GM12874 (cell line): ENCODE results near the gene EPHA4.

Experiments used
- CTCF ChIP-seq: IDR thresholded peaks from 2 replicates; pipeline ENCODE4 v1.5.1; 2011; ENCODE audit warnings: low read depth, mild to moderate bottlenecking, control low read depth, low read length, moderate library complexity; ENCODE audit not compliant: insufficient read depth

The EPHA4 gene

DNA sequence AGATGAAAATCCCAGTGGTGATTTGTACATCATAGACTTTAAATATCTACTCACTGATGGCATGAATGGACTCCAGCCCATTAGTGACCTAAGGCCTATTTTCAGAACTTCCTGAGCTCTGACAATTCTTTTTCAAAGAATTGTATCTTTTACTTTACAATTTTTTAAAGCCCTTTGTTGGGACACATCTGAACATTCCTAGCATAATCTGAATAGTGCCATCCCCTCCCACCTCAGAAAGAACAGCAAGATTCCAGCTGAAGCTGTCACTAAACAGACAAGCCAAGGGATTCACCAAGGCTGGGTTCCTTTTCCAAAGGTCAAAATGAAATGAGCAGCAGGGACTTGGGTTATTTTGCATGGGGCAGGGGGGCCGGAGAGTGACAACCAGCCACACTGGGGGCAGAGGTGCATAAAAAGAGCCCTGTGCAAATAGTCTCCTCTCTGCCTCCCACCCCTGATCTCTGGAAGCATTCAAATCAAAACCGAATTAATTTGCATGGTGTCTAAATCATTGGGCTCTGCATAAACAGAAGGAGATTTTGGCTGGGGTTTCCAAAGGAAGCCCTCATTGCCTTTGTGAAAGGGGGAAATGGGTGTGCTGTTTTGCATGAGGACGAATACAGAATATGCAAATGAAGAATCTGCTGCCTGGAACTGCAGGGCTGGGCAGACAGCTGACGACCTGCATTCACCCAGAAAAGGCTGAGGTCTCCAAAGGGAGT is 17.2 kb downstream of the EPHA4 start:
- TF ChIP-seq CTCF = no peak

- no peak for TF ChIP-seq CTCF
Measured at GRCh38 chr2:221553333-221553732, 18.8 kb downstream of the EPHA4 start.

- no peak for TF ChIP-seq CTCF
Measured at GRCh38 chr2:221552291-221552690, 19.8 kb downstream of the EPHA4 start.

DNA sequence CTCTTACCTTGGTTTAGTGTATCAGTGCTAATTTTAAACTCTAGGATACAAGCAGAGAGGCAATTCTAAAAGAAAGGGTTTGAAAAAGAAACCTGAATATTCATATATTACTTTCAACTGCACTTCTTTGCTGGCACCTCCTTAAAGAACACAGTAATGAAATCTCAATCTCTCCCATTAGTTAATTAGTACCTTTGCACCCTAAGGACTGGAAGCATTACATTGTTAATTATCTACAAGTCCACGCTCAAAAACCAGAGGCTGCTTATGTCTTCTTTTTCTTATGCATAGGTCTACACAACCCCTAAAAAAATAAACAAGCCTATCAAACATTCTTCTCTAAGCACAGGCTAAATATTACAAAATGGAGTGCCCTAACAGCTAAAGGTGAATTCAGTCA is 20.2 kb downstream of the EPHA4 start:
- TF ChIP-seq CTCF = no peak

DNA sequence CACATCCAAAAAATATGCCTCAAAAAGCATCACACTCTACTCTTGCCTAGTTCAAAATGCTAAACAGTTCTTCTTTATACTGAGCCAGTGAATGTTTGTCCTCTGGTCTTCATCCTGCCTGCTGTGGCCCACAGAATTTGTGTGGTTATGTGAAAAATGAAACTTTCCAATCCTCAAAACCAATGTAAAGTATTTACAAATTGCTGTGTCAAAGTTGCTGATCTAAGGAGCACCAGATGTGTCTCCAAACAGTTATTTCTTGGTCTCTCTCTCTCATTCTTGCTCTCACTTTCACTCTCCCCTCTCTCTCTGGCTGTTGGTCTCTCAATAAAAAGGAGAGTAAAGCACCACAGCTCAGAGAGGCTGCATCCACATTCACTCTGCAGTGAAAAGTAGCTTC is 23.0 kb downstream of the EPHA4 start:
- no peak for TF ChIP-seq CTCF

- no peak for TF ChIP-seq CTCF
Measured at GRCh38 chr2:221546505-221547225, 25.4 kb downstream of the EPHA4 start.

GRCh38 chr2:221541131-221541735 is 30.9 kb downstream of the EPHA4 start:
- TF ChIP-seq CTCF = no peak
